ENCODE measurements around the gene WNT7B.
A peak's percentile ranks its signal among the peaks of the same experiment; 100 is the strongest.

GRCh38 chr22:46013460-46014416, 36.8 kb upstream of the WNT7B start:
- TF ChIP-seq GATA2 (IDR thresholded peaks at IDR 0.05; ENCODE audit: low read depth, low read length) (peak; percentile 70), GATA3 (IDR thresholded peaks at IDR 0.05; ENCODE audit: low read depth, low read length) (no peak)

Data from SH-SY5Y (cell line).